Fibroblast of upper back skin (primary cell): Measurements from ENCODE around the gene RFC4.

Source experiments
- DNase-seq: peaks from one replicate; pipeline ENCODE4 v3.0.0-alpha.2; 2013

The RFC4 gene

GRCh38 chr3:186785495-186786018 is 20.7 kb downstream of the RFC4 start:
- no peak for DNase-seq

GRCh38 chr3:186784820-186785494 is 21.3 kb downstream of the RFC4 start:
- DNase-seq, result no peak

GRCh38 chr3:186783731-186784515 is 22.4 kb downstream of the RFC4 start:
- DNase-seq, result peak; percentile 65

GRCh38 chr3:186783058-186783730 is 23.1 kb downstream of the RFC4 start, which contains the start of gene EIF4A2:
Gene EIF4A2 (plus strand): TSS chr3:186783577. CDS start chr3:186783611, 34 bp downstream.
- DNase-seq, result peak; percentile 88

- DNase-seq, result no peak
These were observed 23.7 kb downstream of the RFC4 start for GRCh38 chr3:186782542-186783057.

GRCh38 chr3:186779204-186779603 is 27.1 kb downstream of the RFC4 start:
- DNase-seq, result no peak

GRCh38 chr3:186775999-186776398 is 30.3 kb downstream of the RFC4 start:
- no peak for DNase-seq

- DNase-seq, result peak; percentile 26
These were observed 33.4 kb downstream of the RFC4 start for GRCh38 chr3:186772701-186773417.

- no peak for DNase-seq
These were observed 34.0 kb downstream of the RFC4 start for GRCh38 chr3:186772281-186772694.

GRCh38 chr3:186760897-186761447 is 45.3 kb downstream of the RFC4 start:
- DNase-seq, result no peak

GRCh38 chr3:186760141-186760833 is 46.0 kb downstream of the RFC4 start:
- no peak for DNase-seq

GRCh38 chr3:186759231-186759930 is 46.9 kb downstream of the RFC4 start:
- no peak for DNase-seq

GRCh38 chr3:186757686-186758220 is 48.5 kb downstream of the RFC4 start:
- DNase-seq, result no peak

- DNase-seq, result no peak
These were observed 49.1 kb downstream of the RFC4 start for GRCh38 chr3:186757214-186757613.

GRCh38 chr3:186754871-186755270 is 51.4 kb downstream of the RFC4 start:
- DNase-seq, result no peak

- DNase-seq, result no peak
These were observed 52.3 kb downstream of the RFC4 start for GRCh38 chr3:186754006-186754405.

GRCh38 chr3:186751480-186751879 is 54.8 kb downstream of the RFC4 start:
- no peak for DNase-seq

- no peak for DNase-seq
These were observed 56.0 kb downstream of the RFC4 start for GRCh38 chr3:186750316-186750715.

- DNase-seq, result peak; percentile 89
These were observed 60.3 kb downstream of the RFC4 start for GRCh38 chr3:186746008-186746407.

GRCh38 chr3:186743666-186744065 is 62.6 kb downstream of the RFC4 start:
- no peak for DNase-seq
